ENCODE data around the gene SPTLC1.
"Not testable (repeated sequence)": the region's sequence is repeated elsewhere in the genome, so short reads cannot be mapped to it uniquely, and the experiment has no call there.

SPTLC1 gene

GRCh38 chr9:92159058-92159457 lies 43.8 kb upstream of the SPTLC1 start:
- no peak for DNase-seq (ENCODE audit: extremely low read depth, insufficient read length)
- TF ChIP-seq, protein P1, sequence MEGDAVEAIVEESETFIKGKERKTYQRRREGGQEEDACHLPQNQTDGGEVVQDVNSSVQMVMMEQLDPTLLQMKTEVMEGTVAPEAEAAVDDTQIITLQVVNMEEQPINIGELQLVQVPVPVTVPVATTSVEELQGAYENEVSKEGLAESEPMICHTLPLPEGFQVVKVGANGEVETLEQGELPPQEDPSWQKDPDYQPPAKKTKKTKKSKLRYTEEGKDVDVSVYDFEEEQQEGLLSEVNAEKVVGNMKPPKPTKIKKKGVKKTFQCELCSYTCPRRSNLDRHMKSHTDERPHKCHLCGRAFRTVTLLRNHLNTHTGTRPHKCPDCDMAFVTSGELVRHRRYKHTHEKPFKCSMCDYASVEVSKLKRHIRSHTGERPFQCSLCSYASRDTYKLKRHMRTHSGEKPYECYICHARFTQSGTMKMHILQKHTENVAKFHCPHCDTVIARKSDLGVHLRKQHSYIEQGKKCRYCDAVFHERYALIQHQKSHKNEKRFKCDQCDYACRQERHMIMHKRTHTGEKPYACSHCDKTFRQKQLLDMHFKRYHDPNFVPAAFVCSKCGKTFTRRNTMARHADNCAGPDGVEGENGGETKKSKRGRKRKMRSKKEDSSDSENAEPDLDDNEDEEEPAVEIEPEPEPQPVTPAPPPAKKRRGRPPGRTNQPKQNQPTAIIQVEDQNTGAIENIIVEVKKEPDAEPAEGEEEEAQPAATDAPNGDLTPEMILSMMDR (IDR thresholded peaks at IDR 0.05; ENCODE audit: insufficient read depth, low read length, poor library complexity, severe bottlenecking) = no peak
- Histone ChIP-seq H3K36me3 (ENCODE audit: control insufficient read depth, insufficient read depth, low read length) (no peaks in the 10 kb centered on the region), H3K27me3 (replicated peaks; ENCODE audit: control insufficient read depth, insufficient read depth, low read length) (no peaks in the 10 kb centered on the region), H3K4me3 (replicated peaks; ENCODE audit: low read depth, low read length) (no peak overlapping the region)

GRCh38 chr9:92158097-92158601 lies 42.9 kb upstream of the SPTLC1 start:
- no peak for DNase-seq (ENCODE audit: extremely low read depth, insufficient read length)
- Histone ChIP-seq H3K27me3 (replicated peaks; ENCODE audit: control insufficient read depth, insufficient read depth, low read length) (no peaks in the 10 kb centered on the region), H3K4me3 (replicated peaks; ENCODE audit: low read depth, low read length) (no peak overlapping the region), H3K36me3 (ENCODE audit: control insufficient read depth, insufficient read depth, low read length) (no peaks in the 10 kb centered on the region)
- TF ChIP-seq, protein P1 (IDR thresholded peaks at IDR 0.05; ENCODE audit: insufficient read depth, low read length, poor library complexity, severe bottlenecking) = no peak

GRCh38 chr9:92155736-92156135 lies 40.5 kb upstream of the SPTLC1 start:
- H3K27me3 ChIP-seq (replicated peaks; ENCODE audit: control insufficient read depth, insufficient read depth, low read length); H3K4me3 ChIP-seq (replicated peaks; ENCODE audit: low read depth, low read length); H3K36me3 ChIP-seq (ENCODE audit: control insufficient read depth, insufficient read depth, low read length); DNase-seq (ENCODE audit: extremely low read depth, insufficient read length): not testable (repeated sequence)

DNA sequence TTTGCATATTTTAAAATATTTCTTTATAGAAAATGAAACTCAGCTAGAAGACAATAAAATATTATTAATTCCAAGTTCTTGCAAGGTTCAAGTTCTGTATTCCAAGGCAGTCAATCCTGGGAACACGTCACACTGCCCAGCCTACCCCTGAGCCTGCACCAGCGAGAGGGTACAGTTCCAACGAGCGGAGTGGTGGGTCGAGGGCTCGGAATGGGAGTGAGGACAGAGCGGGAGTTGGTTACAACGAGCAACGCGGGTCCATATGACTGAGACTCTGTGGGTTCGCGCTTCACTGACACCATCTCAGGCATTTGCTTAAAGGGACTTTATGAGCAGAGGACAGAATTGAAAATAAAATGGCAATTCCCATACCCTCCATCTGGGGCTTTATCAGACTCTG lies 40.0 kb upstream of the SPTLC1 start:
- no peak for DNase-seq (ENCODE audit: extremely low read depth, insufficient read length)
- H3K36me3 ChIP-seq (ENCODE audit: control insufficient read depth, insufficient read depth, low read length) = no peaks in the 10 kb centered on the region
- TF ChIP-seq, protein P1 (IDR thresholded peaks at IDR 0.05; ENCODE audit: insufficient read depth, low read length, poor library complexity, severe bottlenecking) = no peak
- no peaks in the 10 kb centered on the region for H3K27me3 ChIP-seq (replicated peaks; ENCODE audit: control insufficient read depth, insufficient read depth, low read length)
- H3K4me3 ChIP-seq (replicated peaks; ENCODE audit: low read depth, low read length) = no peak overlapping the region

GRCh38 chr9:92153466-92154415 lies 38.5 kb upstream of the SPTLC1 start:
- not testable (repeated sequence) for H3K27me3 ChIP-seq (replicated peaks; ENCODE audit: control insufficient read depth, insufficient read depth, low read length); H3K4me3 ChIP-seq (replicated peaks; ENCODE audit: low read depth, low read length); DNase-seq (ENCODE audit: extremely low read depth, insufficient read length); H3K36me3 ChIP-seq (ENCODE audit: control insufficient read depth, insufficient read depth, low read length)

GRCh38 chr9:92151691-92152393 lies 36.6 kb upstream of the SPTLC1 start:
- no peaks in the 10 kb centered on the region for H3K36me3 ChIP-seq (ENCODE audit: control insufficient read depth, insufficient read depth, low read length)
- no peak overlapping the region for H3K4me3 ChIP-seq (replicated peaks; ENCODE audit: low read depth, low read length)
- no peak for DNase-seq (ENCODE audit: extremely low read depth, insufficient read length)
- TF ChIP-seq, protein P1 (IDR thresholded peaks at IDR 0.05; ENCODE audit: insufficient read depth, low read length, poor library complexity, severe bottlenecking) = no peak
- no peaks in the 10 kb centered on the region for H3K27me3 ChIP-seq (replicated peaks; ENCODE audit: control insufficient read depth, insufficient read depth, low read length)

GRCh38 chr9:92150501-92151470 lies 35.6 kb upstream of the SPTLC1 start:
- H3K36me3 ChIP-seq (ENCODE audit: control insufficient read depth, insufficient read depth, low read length); H3K4me3 ChIP-seq (replicated peaks; ENCODE audit: low read depth, low read length); H3K27me3 ChIP-seq (replicated peaks; ENCODE audit: control insufficient read depth, insufficient read depth, low read length); DNase-seq (ENCODE audit: extremely low read depth, insufficient read length): not testable (repeated sequence)

Measured in GM06990 (cell line).